C4-2B (cell line): Measurements from ENCODE around the gene OPALIN.
A peak's percentile ranks its signal among the peaks of the same experiment; 100 is the strongest.

Experiments used
- H3K27ac ChIP-seq: fragments of 450-650 bp; 2 replicates; pipeline ENCODE4 v1.5.1; 2017
- CTCF ChIP-seq: fragments of 450-650 bp; conservative IDR thresholded peaks from 2 replicates; pipeline ENCODE4 v1.5.1; 2017; ENCODE audit warnings: mild to moderate bottlenecking
- ZFX ChIP-seq: fragments of 450-650 bp; IDR thresholded peaks from 2 replicates; pipeline ENCODE4 v1.6.1; 2017

Gene OPALIN

GRCh38 chr10:96324447-96324846 lies 34.4 kb downstream of the OPALIN start:
- no peak overlapping the region for H3K27ac ChIP-seq
- no peak for TF ChIP-seq CTCF
- TF ChIP-seq ZFX, result no peak

- TF ChIP-seq CTCF (no peak), ZFX (no peak)
- no peak overlapping the region for H3K27ac ChIP-seq
These were observed 36.5 kb downstream of the OPALIN start for GRCh38 chr10:96322275-96322674.

DNA sequence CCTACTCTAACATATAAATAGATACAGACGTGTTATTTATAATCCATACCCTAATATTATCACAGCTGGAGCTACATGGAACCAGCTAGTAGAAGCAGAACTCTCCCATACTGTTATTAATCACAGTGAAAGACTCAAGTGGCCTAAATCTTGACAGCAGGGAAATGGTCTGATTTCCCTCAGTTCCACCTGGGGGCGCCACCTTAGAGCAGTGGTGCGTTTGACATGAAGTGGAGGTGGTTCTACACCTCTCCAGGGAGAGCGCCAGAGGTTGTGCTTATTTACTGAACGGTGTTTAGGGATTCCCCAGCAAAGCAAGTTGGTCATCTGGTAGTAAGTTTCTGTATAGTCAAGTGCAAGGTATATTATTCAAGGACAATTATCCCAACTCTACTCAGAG lies 37.0 kb downstream of the OPALIN start:
- TF ChIP-seq CTCF (peak; percentile 14; the same call in 1 of the 2 replicates), ZFX (no peak)

GRCh38 chr10:96319754-96320474 lies 38.9 kb downstream of the OPALIN start:
- TF ChIP-seq ZFX (no peak), CTCF (no peak)

More for the DNA sequence above, 37.0 kb downstream of the OPALIN start:
- no peak overlapping the region for H3K27ac ChIP-seq

DNA sequence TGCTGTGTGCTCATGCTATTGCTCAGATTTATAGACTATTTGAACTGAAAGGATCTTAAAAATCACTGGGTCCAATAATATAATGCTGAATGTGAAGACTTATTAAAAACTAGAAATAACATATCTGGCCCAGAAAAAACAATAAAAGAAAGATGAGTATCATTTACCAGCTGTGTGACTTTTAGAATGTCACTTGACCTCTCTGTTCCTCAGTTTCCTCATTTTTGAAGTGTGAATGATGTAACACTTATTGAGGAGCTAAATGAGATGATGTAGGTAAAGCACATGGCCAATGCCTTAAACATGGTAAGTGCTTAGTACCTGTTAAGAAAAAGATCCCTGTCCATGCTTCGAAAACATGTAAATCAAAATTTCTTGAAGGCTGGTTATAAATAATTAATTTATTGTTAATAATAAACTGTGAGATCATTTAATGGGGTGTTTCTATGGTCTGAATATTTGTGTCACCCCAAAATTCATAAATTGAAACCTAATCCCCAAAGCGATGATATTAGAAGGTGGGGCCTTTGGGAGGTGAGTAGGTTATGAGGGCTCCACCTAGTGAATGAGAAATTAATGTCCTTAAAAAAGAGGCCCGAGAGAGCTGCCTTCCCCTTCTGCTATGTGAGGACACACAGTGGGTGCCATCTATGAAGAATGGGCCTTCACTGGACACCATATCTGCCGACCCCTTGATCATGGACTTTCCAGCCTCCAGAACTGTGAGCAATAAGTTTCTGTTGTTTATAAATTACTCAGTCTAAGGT lies 41.6 kb downstream of the OPALIN start:
- H3K27ac ChIP-seq, result no peak overlapping the region
- TF ChIP-seq CTCF (0 out of 2 replicates have a peak, but pooled peaks have one; percentile 18), ZFX (no peak)

More at GRCh38 chr10:96319754-96320474, 38.9 kb downstream of the OPALIN start:
- H3K27ac ChIP-seq, result no peak overlapping the region; the same call in 1 of the 2 replicates

DNA sequence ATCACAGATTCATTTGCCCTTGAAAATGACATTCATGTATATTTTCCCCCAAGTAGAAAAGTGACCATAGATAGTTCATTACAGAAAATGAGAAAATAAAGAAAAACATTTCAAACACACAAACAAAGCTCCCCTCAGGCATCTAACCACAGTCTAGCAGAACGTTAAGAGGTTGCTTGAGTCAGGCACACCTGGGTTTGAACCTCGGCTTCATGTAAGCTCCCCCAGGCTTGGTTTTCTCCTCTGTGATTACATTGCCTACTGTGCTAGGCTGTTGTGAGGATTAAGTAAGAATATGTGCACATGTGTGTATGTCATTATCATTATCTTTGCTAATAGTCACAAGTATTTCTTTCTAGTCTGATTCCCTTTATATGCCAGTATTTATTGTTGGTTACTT lies 45.5 kb downstream of the OPALIN start:
- TF ChIP-seq ZFX (no peak), CTCF (no peak)

DNA sequence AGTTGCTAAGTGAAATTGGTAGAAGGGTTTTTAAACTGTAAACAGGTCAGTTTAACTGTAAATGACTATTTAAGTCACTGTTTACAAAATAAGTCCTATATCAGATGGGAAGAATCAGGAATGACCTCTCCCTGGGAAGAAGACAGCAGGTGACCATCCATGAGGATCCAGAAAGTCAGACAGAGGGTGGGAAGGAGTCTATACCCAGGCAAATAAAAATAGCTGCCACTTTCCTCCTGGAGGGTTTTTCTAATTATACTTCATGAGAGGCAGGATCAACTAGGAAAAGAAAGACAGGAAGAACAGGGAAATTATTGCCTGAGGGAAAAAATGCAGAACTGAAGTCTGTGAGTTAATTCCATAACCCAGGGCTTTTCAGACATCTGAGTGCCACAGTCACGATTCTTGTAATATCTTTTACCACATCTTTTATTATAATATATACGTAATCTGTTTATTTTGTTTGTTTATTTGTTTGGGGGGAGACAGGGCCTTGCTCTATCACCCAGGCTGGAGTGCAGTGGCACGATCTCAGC lies 47.6 kb downstream of the OPALIN start:
- TF ChIP-seq ZFX, result no peak
- no peak overlapping the region for H3K27ac ChIP-seq

More for the DNA sequence above, 45.5 kb downstream of the OPALIN start:
- H3K27ac ChIP-seq, result no peak overlapping the region
